NCI-H1105 (cell line): Measurements from ENCODE around the gene PSMC3IP.

ENCODE experiments used
- DNase-seq: peaks from one replicate; lab custom pipeline; 2025; lab: John Stamatoyannopoulos, UW

Gene PSMC3IP

DNA sequence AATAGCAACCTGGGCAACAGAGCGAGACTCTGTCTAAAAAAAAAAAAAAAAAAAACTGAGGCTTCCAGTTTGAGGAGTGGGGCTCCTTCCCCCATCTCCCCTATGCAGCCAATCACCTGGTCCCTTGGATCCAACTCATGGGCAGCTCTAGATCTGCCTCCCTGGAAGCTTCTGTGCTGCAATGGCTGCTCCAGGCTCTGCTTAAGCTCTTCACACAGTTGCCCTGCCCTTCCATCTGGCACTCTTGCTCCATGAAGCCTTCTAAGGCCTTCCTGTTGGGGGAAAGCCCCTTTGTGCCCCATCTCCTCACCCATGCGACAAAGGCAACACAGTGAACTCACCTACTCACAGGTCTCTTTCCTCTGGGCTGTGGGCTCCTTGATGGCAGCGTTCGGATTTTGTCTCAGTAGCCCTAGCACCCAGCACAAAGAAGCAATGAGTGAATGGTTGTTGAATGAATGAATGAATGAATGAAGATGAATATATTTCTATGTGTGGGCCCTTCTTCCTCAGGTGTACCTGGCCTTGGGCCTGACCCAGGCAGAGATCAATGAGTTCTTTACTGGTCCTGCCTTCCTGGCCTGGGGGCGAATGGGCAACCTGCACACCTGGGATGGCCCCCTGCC is 39.6 kb downstream of the PSMC3IP start:
- no peak for DNase-seq

DNA sequence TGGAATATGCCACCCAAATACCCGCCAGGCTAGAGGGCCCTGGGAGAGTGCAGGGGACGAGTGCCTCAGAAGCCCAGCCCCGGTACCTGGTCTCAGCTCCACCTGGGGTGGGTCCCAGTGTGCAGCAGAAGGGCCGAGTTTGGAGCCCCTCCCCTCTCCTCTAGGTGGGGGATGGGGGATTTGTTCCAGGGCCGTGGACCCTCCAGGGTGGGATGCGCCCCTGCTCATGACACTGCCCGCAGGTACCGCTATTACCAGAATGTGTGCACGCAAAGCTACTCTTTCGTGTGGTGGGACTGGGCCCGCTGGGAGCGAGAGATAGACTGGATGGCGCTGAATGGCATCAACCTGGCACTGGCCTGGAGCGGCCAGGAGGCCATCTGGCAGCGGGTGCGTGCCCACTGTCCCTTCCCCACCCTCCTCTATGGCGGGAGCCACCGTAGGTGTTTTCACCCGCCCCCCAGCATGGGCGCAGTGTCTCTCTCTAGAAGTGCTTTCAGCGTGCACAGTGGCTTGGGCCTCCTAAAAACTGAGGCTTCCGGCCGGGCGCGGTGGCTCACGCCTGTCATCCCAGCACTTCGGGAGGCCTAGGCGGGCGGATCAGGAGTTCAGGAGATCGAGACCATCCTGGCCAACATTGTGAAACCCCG is 40.2 kb downstream of the PSMC3IP start:
- DNase-seq, result no peak

DNA sequence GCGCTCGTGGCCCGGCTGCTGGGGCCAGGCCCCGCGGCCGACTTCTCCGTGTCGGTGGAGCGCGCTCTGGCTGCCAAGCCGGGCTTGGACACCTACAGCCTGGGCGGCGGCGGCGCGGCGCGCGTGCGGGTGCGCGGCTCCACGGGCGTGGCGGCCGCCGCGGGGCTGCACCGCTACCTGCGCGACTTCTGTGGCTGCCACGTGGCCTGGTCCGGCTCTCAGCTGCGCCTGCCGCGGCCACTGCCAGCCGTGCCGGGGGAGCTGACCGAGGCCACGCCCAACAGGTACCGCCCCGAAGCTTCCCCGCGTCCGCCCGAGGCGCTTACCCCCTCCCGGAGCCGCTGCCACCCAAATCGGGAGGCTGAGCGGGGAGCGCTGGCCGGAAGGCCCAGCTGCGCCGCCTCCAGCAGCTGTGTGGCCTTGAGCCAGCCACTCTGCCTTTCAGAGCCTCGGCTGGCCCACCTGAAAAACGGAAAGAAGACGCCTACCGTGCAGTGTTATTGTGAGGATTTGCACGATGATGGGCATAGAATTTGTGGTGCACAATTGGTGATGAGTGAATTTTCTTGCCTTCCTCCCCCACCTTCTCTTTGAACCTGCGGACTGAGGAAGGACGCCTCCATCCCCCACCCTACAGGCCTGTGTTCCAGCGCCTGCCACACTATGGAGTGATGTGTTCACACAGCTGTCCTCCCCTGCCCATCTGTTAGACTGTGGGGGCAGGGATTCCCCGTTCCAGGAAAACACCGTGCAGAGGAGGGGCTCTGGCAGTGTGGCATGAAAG is 41.0 kb downstream of the PSMC3IP start:
- DNase-seq, result peak; percentile 63

DNA sequence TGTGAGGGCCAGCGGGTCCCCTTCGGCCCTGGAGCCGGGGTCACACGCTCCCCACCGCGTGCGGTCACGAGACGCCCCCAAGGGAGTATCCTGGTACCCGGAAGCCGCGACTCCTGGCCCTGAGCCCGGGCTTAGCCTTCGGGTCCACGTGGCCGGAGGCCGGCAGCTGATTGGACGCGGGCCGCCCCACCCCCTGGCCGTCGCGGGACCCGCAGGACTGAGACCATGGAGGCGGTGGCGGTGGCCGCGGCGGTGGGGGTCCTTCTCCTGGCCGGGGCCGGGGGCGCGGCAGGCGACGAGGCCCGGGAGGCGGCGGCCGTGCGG is 41.5 kb downstream of the PSMC3IP start, which contains the start of gene NAGLU:
Gene NAGLU (plus strand): TSS at position 194 of the 324 bp plus-strand sequence. CDS start 32 bp downstream, at position 226.
- DNase-seq, result peak; percentile 91

DNA sequence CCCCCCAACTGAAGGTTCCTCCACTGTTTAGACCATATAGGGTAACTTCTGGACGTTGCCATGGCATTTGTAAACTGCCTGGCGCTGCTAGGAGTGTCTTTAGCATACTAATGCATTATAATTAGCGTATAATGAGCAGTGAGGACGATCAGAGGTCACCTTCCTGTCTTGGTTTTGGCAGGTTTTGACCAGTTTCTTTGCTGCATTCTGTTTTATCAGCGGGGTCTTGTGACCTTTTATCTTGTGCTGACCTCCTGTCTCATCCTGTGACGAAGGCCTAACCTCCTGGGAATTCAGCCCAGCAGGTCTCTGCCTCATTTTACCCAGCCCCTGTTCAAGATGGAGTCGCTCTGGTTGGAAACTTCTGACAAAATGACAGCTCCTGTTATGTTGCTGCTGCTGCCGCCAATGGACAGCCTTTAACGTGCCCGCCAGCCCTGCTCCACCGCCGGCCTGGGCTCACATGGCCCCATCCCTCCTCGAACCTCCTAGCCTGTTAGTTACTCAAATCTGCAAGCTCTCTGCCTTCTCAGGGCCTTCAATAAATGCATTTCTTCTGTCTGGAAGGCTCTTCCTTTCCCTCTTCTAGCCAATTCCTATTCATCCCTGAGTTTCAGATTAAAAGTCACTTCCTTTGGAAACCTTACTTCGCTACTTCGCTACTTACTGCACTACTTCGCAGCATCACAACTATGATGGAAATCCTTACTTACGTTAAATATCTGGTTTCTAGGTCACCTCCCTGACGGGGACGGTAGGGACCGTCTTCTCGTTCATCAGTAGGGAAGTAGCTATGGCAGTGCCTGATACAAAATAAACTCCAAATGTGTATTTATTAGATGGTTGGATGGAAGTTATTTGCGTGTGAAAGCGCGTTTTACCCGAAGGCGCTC is 42.1 kb downstream of the PSMC3IP start:
- no peak for DNase-seq

DNA sequence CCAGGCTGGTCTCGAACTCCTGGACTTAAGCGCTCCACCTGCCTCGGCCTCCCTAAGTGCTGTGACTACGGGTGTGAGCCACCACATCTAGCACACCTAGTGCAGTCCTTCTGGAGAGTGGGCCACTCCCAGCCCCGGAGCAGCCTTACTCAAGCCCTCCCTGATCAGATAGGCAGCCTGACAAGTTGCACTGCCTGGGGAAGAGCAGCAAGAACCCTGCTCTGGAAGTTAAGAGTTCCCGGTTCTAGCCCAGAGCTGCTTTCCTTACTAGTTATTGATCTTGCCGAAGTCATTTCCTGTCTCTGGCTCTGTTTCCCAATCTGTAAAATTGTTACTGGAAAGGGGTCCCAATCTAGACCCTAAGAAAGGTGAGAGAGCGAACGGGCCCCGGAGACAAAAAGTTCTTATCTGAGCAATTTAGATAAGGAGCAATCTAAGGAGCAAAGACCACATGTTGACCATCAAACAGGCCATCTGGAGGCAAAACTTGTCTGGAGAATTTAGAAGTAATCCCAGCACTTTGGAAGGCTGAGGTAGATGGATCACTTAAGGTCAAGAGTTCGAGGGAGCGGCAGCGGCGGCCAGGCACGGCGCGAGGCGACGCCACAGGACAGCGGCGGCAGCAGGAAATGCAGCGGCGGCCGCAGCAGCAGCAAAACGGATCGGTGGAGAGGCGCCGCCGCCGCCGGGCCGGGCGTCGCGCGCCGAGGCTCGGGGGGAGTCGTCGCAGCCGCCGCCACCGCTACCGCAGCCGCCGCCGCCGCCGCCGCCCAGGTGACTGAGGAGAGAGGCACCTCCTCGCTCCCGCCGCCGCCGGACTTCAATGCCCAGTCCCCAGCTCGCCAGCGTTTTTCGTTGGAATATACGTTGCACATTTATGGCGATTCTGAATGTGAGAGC is 45.8 kb downstream of the PSMC3IP start:
- peak; percentile 27 for DNase-seq

DNA sequence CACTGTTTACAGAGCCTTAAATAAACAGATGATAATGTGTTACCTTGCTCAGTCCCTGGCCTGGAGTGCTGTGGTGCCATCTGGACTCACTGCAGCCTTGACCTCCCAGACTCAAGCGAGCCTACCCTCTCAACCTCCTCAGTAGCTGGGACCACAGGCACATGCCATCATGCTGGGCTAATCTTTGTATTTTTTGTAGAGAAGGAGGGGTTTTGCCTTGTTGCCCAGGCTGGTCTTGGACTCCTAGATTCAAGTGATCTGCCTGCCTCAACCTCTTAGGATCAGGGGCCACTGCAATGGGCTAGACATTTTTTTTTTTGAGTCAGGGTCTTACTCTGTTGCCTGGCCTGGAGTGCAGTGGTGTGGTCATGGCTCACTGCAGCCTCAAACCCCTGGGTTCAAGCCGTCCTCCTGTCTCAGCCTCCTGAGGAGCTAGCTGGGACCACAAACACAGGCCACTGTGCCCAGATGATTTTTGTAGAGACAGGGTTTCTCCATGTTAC is 46.5 kb downstream of the PSMC3IP start:
- no peak for DNase-seq

DNA sequence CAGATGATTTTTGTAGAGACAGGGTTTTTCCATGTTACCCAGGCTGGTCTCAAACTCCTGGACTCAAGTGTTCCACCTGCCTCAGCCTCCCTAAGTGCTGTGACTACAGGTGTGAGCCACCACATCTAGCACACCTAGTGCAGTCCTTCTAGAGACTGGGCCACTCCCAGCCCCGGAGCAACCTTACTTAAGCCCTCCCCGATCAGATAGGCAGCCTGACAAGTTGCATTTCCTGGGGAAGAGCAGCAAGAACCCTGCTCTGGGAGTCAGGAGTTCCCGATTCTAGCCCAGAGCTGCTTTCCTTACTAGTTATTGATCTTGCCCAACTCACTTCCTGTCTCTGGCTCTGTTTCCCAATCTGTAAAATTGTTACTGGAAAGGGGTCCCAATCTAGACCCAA is 48.5 kb downstream of the PSMC3IP start:
- DNase-seq, result no peak

DNA sequence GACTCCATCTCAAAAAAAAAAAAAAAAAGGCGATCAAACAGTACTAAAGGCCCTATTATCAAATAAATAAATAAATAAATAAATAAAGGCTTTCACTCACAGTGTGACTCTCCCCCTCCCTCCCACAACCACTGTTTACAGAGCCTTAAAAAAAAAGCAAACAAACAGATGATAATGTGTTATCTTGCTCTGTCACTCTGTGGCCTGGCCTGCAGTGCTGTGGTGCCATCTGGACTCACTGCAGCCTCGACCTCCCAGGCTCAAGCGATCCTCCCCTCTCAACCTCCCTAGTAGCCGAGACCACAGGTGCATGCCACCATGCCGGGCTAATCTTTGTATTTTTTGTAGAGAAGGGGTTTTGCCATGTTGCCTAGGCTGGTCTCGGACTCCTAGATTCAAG is 49.6 kb downstream of the PSMC3IP start:
- no peak for DNase-seq

DNA sequence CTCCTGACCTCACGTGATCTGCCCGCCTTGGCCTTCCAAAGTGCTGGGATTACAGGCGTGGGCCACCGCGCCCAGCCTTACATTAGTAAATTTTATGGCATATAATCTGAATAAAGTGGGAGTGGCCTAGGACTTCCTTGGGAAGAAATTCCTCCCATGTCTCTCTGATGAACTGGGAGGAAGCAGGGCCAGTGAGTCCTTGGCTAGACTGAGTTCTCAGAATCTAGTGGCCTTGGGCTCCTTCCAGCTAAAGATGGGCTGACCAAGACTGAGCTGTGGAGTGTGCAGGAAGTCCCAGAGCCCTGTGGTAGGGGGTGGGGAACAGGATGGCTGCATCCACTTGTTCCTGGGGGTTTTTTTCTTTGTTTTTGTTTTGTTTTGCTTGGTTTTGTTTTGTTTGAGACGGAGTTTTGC is 51.5 kb downstream of the PSMC3IP start:
- DNase-seq, result no peak

DNA sequence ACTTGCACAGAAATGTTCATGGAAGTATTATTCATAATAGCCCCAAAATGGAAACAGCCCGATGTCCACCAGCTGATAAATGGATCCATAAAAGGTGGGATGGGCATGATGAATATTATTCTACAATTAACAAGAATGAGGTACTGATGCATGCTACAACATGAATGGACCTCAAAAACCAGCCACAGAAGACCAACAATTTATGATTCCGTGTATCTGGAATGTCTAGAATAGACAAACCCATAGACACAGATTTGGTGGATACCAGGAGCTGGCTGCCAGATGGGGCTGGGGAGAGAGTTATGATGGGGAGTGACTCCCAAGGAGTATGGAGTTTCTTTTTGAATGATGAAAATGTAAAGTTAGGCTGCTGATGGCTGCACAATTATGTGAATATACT is 52.3 kb downstream of the PSMC3IP start:
- DNase-seq, result no peak

DNA sequence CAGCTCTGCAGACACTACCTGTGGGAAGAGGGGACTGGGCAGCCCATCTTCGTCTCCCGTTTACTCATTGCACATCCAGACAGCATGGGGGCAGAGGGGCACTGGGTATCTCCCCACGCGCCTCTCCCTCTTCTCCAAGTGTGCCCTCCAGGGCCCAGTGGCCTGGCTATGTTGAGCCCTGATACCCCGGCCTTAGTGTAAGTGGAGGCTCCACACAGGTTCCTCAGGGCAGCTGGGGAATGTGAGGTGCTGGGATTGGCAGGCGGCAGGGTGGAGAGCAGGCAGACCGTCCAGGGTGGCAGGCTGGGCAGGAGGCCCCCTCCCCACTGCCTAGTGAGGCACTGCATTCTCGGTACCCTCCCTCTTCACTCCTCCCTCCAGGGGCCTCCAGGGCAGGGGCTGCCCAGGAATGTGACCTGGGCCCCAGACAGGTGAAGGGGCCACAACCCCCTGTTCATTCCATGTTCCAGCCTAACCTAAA is 54.7 kb downstream of the PSMC3IP start:
- no peak for DNase-seq
